ENCODE results near the gene SMYD3. TPM values are rescaled to one million over a fixed set of nuclear protein-coding genes. Genes with fewer than 3 reads are reported as not detected.
"Not testable (repeated sequence)": the region's sequence is repeated elsewhere in the genome, so short reads cannot be mapped to it uniquely, and the experiment has no call there.

Gene SMYD3
- total RNA-seq, 1 experiment from 2014 or later = 44.5 TPM

- DNase-seq (ENCODE audit: low spot score) = no peak
Measured at GRCh38 chr1:246108278-246108925, 398.7 kb downstream of the SMYD3 start.

GRCh38 chr1:246107516-246108277 is 399.4 kb downstream of the SMYD3 start:
- DNase-seq (ENCODE audit: low spot score) = peak; percentile 42

GRCh38 chr1:246106342-246106763 is 400.7 kb downstream of the SMYD3 start:
- DNase-seq (ENCODE audit: low spot score) = peak; percentile 40

- peak; percentile 28 for DNase-seq (ENCODE audit: low spot score)
Measured at GRCh38 chr1:246104927-246105326, 402.2 kb downstream of the SMYD3 start.

- no peak for DNase-seq (ENCODE audit: low spot score)
Measured at GRCh38 chr1:246099570-246099969, 407.5 kb downstream of the SMYD3 start.

GRCh38 chr1:246096356-246096755 is 410.7 kb downstream of the SMYD3 start:
- no peak for DNase-seq (ENCODE audit: low spot score)

- DNase-seq (ENCODE audit: low spot score) = no peak
Measured at GRCh38 chr1:246095443-246095842, 411.6 kb downstream of the SMYD3 start.

GRCh38 chr1:246093230-246093629 is 413.8 kb downstream of the SMYD3 start:
- DNase-seq (ENCODE audit: low spot score) = no peak

GRCh38 chr1:246092136-246092535 is 414.9 kb downstream of the SMYD3 start:
- no peak for DNase-seq (ENCODE audit: low spot score)

- no peak for DNase-seq (ENCODE audit: low spot score)
Measured at GRCh38 chr1:246091477-246091876, 415.6 kb downstream of the SMYD3 start.

- DNase-seq (ENCODE audit: low spot score) = no peak
Measured at GRCh38 chr1:246086191-246086590, 420.9 kb downstream of the SMYD3 start.

GRCh38 chr1:246083416-246083815 is 423.7 kb downstream of the SMYD3 start:
- no peak for DNase-seq (ENCODE audit: low spot score)

- DNase-seq (ENCODE audit: low spot score) = no peak
Measured at GRCh38 chr1:246081856-246082668, 425.0 kb downstream of the SMYD3 start.

GRCh38 chr1:246081138-246081702 is 425.9 kb downstream of the SMYD3 start:
- no peak for DNase-seq (ENCODE audit: low spot score)

- DNase-seq (ENCODE audit: low spot score) = no peak
Measured at GRCh38 chr1:246080031-246080430, 427.0 kb downstream of the SMYD3 start.

GRCh38 chr1:246078888-246079252 is 428.2 kb downstream of the SMYD3 start:
- DNase-seq (ENCODE audit: low spot score) = no peak

- no peak for DNase-seq (ENCODE audit: low spot score)
Measured at GRCh38 chr1:246078126-246078887, 428.8 kb downstream of the SMYD3 start.

GRCh38 chr1:246077476-246077875 is 429.6 kb downstream of the SMYD3 start:
- no peak for DNase-seq (ENCODE audit: low spot score)

GRCh38 chr1:246074421-246074820 is 432.7 kb downstream of the SMYD3 start:
- DNase-seq (ENCODE audit: low spot score) = no peak

GRCh38 chr1:246072456-246072955 is 434.6 kb downstream of the SMYD3 start:
- DNase-seq (ENCODE audit: low spot score) = no peak

GRCh38 chr1:246071981-246072380 is 435.1 kb downstream of the SMYD3 start:
- DNase-seq (ENCODE audit: low spot score) = not testable (repeated sequence)

Measured in A172 (cell line).